ENCODE results near the gene SCAMP4. TPM values are rescaled to one million over a fixed set of nuclear protein-coding genes. Genes with fewer than 3 reads are reported as not detected.

SCAMP4 gene
- polyA plus RNA-seq, 1 experiment = 13.2 TPM

DNA sequence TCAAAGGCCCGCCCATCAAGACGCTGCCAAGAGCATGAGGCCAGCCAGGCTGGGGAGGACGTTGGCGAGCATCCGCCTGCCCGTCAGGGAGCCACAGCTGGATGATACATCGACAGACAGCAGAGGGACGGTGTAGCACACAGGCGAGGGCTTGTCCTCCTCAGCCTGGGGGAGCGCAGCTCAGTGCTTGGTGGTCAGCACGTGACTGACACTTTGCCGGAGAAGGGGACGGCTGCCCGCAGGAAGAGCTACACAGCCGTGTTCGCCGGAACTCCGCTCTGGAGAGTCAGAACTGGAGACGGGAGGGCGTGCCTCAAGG, 69.9 kb downstream of the SCAMP4 start:
- no peak overlapping the region for H3K4me3 ChIP-seq (ENCODE audit: low read depth, low read length)
- POLR2A ChIA-PET = no interaction called here
- no peak for DNase-seq (ENCODE audit: low read depth)
- no peaks in the 10 kb centered on the region for H3K27me3 ChIP-seq (ENCODE audit: control insufficient read depth, insufficient read depth, low read length)
- TF ChIP-seq, protein P1, sequence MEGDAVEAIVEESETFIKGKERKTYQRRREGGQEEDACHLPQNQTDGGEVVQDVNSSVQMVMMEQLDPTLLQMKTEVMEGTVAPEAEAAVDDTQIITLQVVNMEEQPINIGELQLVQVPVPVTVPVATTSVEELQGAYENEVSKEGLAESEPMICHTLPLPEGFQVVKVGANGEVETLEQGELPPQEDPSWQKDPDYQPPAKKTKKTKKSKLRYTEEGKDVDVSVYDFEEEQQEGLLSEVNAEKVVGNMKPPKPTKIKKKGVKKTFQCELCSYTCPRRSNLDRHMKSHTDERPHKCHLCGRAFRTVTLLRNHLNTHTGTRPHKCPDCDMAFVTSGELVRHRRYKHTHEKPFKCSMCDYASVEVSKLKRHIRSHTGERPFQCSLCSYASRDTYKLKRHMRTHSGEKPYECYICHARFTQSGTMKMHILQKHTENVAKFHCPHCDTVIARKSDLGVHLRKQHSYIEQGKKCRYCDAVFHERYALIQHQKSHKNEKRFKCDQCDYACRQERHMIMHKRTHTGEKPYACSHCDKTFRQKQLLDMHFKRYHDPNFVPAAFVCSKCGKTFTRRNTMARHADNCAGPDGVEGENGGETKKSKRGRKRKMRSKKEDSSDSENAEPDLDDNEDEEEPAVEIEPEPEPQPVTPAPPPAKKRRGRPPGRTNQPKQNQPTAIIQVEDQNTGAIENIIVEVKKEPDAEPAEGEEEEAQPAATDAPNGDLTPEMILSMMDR (IDR thresholded peaks at IDR 0.05; ENCODE audit: insufficient read depth, low read depth, low read length) = no peak
- CTCF ChIA-PET = interaction anchor here (0.8 to 1.3 kb wide), 2 partner anchors 13 to 47 kb away, joined by 3 to 4 read pairs; no protein-coding TSS in a partner anchor
- peaks cover 20% of the 10 kb centered on the region for H3K36me3 ChIP-seq (ENCODE audit: control insufficient read depth, insufficient read depth, low read length)

Other genes with a start within 250 kb of the SCAMP4 start
- gene ONECUT3, start 151.9 kb upstream of the SCAMP4 start, polyA plus RNA-seq (2011; rRNA removed) = not detected in 2 replicates
- gene ATP8B3, start 93.1 kb upstream of the SCAMP4 start, polyA plus RNA-seq (2011; rRNA removed) = 2.7 and 4.6 TPM in 2 replicates
- gene REXO1, start 56.9 kb upstream of the SCAMP4 start, polyA plus RNA-seq (2011; rRNA removed) = 4.6 and 11.0 TPM in 2 replicates
- 3.7 and 5.7 TPM in 2 replicates for gene KLF16, start 41.8 kb upstream of the SCAMP4 start, polyA plus RNA-seq (2011; rRNA removed)
- 34.3 and 48.8 TPM in 2 replicates for gene ABHD17A, start 19.9 kb upstream of the SCAMP4 start, polyA plus RNA-seq (2011; rRNA removed)
- gene ADAT3, start within 50 bp of the SCAMP4 start, polyA plus RNA-seq (2011; rRNA removed) = 0.56 and 0.64 TPM in 2 replicates
- 26.1 and 48.1 TPM in 2 replicates for gene CSNK1G2, start 35.8 kb downstream of the SCAMP4 start, polyA plus RNA-seq (2011; rRNA removed)
- 22.3 and 39.3 TPM in 2 replicates for gene BTBD2, start 110.3 kb downstream of the SCAMP4 start, polyA plus RNA-seq (2011; rRNA removed)
- gene MKNK2, start 145.8 kb downstream of the SCAMP4 start, polyA plus RNA-seq (2011; rRNA removed) = 71.9 and 108 TPM in 2 replicates
- gene MOB3A, start 190.9 kb downstream of the SCAMP4 start, polyA plus RNA-seq (2011; rRNA removed) = 34.5 and 50.5 TPM in 2 replicates
- gene IZUMO4, start 191.5 kb downstream of the SCAMP4 start, polyA plus RNA-seq (2011; rRNA removed) = 0.76 and 1.3 TPM in 2 replicates
- 65.9 and 122 TPM in 2 replicates for gene AP3D1, start 246.2 kb downstream of the SCAMP4 start, polyA plus RNA-seq (2011; rRNA removed)